ENCODE measurements around the gene GLIPR2. TPM values are rescaled to one million over a fixed set of nuclear protein-coding genes. Genes with fewer than 3 reads are reported as not detected.
"Not testable (repeated sequence)": the region's sequence is repeated elsewhere in the genome, so short reads cannot be mapped to it uniquely, and the experiment has no call there.

Gene GLIPR2
- total and polyA plus RNA-seq, 2 of the 4 experiments (the other 2 are of a cell fraction), result 35.8 to 43.3 TPM

GRCh38 chr9:36131666-36132065, 4.9 kb upstream of the GLIPR2 start:
- H3K27ac ChIP-seq (ENCODE audit: insufficient read depth, low read length); H3K4me1 ChIP-seq (ENCODE audit: control insufficient read depth, insufficient read depth, low read length); H4K5ac ChIP-seq (ENCODE audit: low read depth, low read length); dilution Hi-C loops (cut with HindIII; ENCODE audit: low sequenced_read_pairs, unreplicated experiment); H3K9me3 ChIP-seq (ENCODE audit: control insufficient read depth, insufficient read depth, low read length); H3K36me3 ChIP-seq (ENCODE audit: control insufficient read depth, insufficient read depth, low read length); H4K20me1 ChIP-seq (ENCODE audit: insufficient read depth, low read length); H3K9ac ChIP-seq (ENCODE audit: low read depth, low read length); H3K79me1 ChIP-seq (ENCODE audit: low read depth in 1 of 2, low read length in 2 of 2); H4K91ac ChIP-seq (ENCODE audit: insufficient read depth, low read depth, low read length); ATAC-seq (ENCODE audit: low read depth); H3K23ac ChIP-seq (ENCODE audit: low read depth, low read length); H2AFZ ChIP-seq (replicated peaks; ENCODE audit: low read length, poor library complexity); H2BK120ac ChIP-seq (ENCODE audit: low read depth, low read length); H3K18ac ChIP-seq (ENCODE audit: low read depth, low read length); H3K4me3 ChIP-seq (ENCODE audit: insufficient read depth, low read depth, low read length); H2AK9ac ChIP-seq (replicated peaks; ENCODE audit: low read depth, low read length, poor library complexity); BruUV-seq (replicated peaks); DNase-seq; H4K8ac ChIP-seq (ENCODE audit: low read depth in 2 of 2, low read length in 2 of 2); H3K27me3 ChIP-seq (ENCODE audit: control insufficient read depth, insufficient read depth, low read length); H2BK5ac ChIP-seq (ENCODE audit: low read depth, low read length, poor library complexity, severe bottlenecking); in situ Hi-C loops (cut with MboI; ENCODE audit: low sequenced_read_pairs); intact Hi-C loops (cut with micrococcal nuclease); H3K9me1 ChIP-seq (ENCODE audit: insufficient read depth, low read length); H2BK20ac ChIP-seq (ENCODE audit: low read depth, low read length); H3K4ac ChIP-seq (ENCODE audit: low read depth, low read length); H3K4me2 ChIP-seq (ENCODE audit: low read depth, low read length); POLR2A ChIA-PET (ENCODE audit: unreplicated experiment); H3K56ac ChIP-seq (ENCODE audit: extremely low read depth, insufficient read depth, low read length); H3K14ac ChIP-seq (replicated peaks; ENCODE audit: low read depth, low read length); H2BK15ac ChIP-seq (ENCODE audit: low read depth, low read length); H2AK5ac ChIP-seq (ENCODE audit: low read depth, low read length); CTCF ChIA-PET: not testable (repeated sequence)
- WGBS, 2 experiments (ENCODE audit: extremely low coverage in 2 of 2, insufficient read length in 1 of 2), result 100% methylated on average over 1 of the region's 7 CpGs; no CpG with 5 or more reads in 1 of the 2 experiments
